Non-pigmented ciliary epithelial cell (primary cell): ENCODE results near the gene NOL4L.

ENCODE experiments used
- DNase-seq: peaks from one replicate; pipeline ENCODE4 v3.0.0-alpha.2; 2010; ENCODE audit warnings: low read depth

NOL4L gene

DNA sequence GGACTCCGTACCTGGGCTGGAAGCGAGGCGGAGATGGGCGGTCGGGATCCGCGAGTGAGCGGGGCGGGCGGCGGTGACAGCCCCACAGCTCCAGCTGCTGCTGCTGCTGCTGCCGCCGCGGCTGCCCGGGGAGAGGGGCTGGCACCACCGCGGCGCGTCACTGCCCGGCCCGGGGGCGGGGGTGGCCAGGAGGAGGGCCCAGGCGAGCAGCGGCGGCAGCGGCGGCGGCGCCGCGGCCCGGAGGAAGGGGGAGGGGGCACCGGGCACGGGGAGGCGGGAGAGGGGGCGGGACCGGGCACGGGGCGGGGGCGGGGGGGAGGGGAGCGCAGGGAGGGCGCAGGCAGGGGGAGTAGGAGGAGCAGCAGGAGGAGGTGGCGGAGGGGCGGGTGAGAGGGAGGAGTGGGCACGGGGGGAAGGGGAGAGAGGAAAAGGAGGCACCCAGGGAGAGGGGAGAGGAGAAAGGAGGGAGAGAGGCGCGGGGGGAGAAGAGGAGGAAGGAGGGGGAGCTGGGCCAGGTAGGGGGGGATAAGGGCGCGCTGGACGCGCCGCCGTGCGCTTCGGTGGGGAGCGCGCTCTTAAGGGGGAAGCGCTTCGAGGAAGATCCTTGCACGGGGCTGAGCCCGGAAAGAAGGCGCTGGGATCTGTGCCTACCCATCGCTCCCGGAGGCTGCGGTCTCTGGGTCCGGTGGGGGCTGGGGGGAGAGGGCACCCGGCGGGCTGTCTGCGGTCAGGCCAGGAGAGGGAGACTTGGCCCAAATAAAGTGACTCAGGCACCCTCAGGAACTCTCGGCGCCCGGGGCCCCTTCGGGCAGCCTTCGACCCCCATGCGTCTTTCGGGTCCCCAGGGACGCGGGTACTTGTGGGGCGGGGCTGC lies 101.5 kb downstream of the NOL4L start:
- peak; percentile 27 for DNase-seq

GRCh38 chr20:32482442-32483261 lies 102.5 kb downstream of the NOL4L start:
- DNase-seq, result no peak

GRCh38 chr20:32482143-32482441 lies 103.0 kb downstream of the NOL4L start:
- no peak for DNase-seq

DNA sequence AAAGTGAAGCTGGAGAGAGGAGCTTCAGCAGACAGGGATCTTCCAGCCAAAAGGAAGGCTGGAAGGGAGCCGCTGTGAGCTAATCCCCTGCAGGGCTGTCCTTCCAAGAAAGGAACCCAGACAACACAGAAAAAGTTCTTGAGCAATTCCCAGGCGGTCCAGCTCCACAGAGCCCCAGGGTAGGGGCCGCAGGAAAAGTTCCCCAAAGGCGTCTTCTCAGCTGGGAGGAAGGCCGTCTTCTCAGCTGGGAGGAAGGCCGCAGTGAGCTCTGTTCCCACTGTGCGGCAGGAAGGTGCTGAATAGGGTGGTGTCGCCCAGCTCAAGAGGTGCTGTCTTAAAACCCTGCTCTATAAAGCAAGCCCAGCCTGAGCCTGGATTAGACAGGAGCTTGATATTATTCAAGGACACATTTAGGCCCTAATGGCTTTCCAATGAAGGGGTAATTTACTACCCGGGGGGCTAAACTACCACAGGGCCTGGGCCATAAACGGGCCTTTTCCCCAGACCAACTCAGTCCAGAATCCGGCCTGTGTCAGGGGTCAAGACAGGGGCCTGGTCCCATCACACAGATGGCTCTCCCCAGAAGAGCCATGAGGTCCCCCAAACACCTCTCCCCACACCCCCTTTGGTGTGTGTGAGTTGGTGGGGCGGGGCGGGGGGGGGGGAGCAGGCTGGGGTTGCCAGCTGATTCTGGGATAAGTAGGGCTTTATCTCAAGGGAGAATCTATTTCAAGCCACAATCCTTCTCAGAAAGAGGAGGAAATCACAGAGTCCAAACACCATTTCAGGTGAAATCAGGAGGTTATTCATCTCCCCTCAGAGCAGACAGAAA lies 103.6 kb downstream of the NOL4L start:
- no peak for DNase-seq

- DNase-seq, result no peak
Measured at GRCh38 chr20:32480371-32481241, 104.5 kb downstream of the NOL4L start.

DNA sequence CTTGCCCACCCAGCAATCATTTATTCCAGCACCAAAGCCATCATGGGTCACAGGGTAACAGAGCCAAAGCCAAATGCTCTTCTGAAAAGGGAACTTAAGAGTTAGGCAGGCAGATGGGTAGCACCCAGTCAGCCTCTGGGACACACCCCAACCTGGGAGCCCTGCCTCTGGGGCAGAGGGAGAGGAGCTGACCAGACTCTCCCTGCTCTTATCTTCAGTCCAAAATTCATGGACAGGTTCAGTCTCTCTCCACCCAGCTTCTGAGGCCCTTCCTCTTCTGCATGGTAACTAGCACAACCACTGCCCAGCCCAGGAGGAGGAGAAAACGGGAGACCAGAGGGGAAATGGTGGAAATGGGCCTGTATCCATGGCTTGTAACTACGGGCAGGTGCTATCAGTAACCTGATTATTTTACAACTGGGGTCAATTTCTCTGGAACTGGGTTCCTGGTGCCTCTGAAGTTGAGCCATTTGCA lies 105.4 kb downstream of the NOL4L start:
- no peak for DNase-seq

- DNase-seq, result no peak
Measured at GRCh38 chr20:32479012-32479411, 106.1 kb downstream of the NOL4L start.

DNA sequence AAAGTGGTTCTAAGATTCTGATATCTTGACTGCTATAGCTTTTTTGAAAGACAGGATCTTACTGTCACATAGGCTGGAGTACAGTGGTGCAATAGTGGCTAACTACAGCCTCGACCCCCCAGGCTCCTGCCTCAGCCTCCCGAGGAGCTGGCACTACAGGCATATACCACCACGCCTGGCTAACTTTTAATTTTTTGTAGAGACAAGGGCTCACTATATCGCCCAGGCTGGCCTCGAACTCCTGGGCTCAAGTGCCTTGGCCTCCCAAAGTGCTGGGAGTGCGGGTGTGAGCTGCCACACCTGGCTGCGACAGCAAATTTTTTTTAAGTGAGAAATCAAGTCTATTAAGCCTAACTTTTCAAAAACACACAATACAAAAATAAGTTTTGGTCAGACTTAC lies 106.6 kb downstream of the NOL4L start:
- no peak for DNase-seq

DNA sequence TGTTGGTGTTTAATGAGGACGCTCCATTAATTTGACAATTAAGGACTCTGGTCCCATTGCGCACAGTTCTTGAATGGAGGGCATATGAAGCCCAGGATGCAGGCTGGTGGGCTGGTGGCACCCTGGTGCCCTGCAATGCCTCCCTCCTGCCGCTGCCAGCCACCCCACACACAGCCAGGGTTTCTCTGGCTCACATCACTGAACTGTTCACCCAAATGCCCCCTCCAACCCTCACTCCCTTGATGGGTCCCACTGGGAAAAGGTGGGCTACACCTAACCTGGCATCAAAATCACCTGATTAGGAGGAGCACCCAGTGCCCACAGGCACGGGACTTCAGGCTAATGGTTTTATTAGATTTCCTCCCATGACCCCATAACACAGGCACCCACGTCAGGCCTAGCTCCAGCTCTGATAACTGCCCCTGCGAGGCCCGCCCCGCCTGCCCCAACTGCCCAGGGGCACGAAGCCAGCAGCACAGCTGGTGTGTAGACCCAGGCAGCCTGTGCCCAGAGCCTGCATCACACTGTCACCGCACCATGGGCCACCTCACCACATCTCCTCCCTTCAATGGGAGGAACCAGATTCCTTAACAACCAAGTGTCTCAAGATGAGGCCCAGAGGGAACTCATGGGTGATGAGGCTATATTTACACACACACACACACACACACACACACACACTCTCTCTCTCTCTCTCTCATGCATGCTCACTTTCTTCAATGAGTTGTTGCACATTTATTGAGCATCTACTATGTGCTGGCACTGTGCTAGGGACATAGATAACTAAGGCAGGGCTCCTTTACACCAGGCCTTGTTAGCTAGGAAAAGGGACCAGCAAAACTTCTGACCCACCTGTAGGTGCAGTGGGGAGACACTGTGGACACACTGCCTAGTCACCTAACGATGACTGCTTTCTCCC lies 107.3 kb downstream of the NOL4L start:
- no peak for DNase-seq

- no peak for DNase-seq
Measured at GRCh38 chr20:32476684-32477593, 108.2 kb downstream of the NOL4L start.

GRCh38 chr20:32474967-32475811 lies 109.9 kb downstream of the NOL4L start:
- peak; percentile 76 for DNase-seq

DNA sequence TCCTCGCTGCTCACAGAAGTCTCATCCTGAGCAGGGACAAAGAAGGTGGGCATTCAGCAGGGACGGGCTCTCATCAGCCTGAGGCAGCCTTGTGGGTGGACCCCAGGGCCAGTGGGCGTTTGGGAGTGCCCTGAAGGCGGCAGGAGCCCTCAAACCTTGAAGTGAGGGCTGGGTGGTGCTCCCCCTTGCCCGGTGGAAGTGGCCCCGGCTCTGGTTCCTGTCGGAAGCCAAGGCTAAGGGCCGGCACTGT lies 110.5 kb downstream of the NOL4L start:
- DNase-seq, result no peak

- no peak for DNase-seq
Measured at GRCh38 chr20:32474009-32474716, 111.0 kb downstream of the NOL4L start.

GRCh38 chr20:32473231-32474008 lies 111.7 kb downstream of the NOL4L start:
- DNase-seq, result no peak

DNA sequence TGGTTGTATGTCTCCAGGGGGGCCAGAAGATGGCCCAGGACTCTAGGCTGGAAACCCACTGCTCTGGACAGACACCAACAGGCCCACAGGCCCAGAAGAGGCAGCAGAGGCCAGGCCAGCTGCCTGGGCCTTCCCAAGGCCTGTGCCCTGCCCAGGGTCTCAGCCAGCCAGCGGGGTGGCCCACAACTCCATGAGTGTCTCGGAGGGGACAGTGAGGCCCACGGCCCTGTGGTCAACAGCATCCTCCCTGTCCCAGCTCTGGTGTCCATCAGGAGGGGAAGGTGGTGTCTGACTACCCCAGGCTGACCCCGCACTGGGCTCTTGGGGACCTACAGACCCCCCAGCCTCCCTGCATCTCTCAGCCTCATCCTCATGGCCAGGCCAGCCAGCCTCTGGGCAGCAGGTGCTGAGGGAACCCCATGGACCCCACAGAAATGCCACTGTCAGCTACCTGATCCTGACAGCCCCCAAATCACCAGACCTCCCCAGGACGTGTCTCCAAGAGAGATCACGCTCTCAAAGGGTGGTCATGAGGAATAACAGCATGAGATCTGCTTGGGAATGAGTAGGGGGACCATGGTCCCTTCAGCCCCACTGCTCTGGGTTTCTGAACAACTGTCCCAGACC lies 112.4 kb downstream of the NOL4L start:
- no peak for DNase-seq

DNA sequence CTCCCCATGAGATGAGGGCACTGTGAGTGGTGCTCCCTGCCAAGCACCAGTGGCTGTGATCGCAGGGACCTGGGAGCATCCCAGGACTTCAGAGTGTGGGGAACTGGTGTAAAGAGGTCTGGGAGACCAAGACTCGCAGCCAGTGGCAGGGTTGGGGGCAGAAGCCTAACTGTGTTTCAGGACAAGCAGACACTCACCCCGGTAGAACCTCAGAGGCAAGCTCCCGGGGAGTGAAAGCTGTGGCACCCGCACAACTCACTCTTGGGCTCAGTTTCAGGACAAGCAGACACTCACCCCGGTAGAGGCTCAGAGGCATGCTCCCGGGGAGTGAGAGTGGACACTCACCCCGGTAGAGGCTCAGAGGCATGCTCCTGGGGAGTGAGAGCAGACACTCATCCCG lies 114.2 kb downstream of the NOL4L start:
- DNase-seq, result no peak
